B cell (primary cell): Measurements from ENCODE around the gene BABAM2. TPM values are rescaled to one million over a fixed set of nuclear protein-coding genes. Genes with fewer than 3 reads are reported as not detected.

Experiments used
- ATAC-seq: fragments of 200-7000 bp; cut with Tn5 transposase; one replicate; pipeline ENCODE4 v1.10.0; 2021; ENCODE audit warnings: low read depth, mild to moderate bottlenecking, moderate number of reproducible peaks, moderate library complexity
- CTCF ChIA-PET: fragments of 350-600 bp; sonication (Branson Sonifier 250); formaldehyde crosslinking; loops from one replicate; lab custom pipeline; 2021; ENCODE audit warnings: antibody characterized with exemption, inconsistent platforms; lab: Charles Lee
- POLR2A ChIA-PET: fragments of 350-600 bp; sonication (Branson Sonifier 250); formaldehyde crosslinking; loops from one replicate; lab custom pipeline; 2021; ENCODE audit warnings: antibody characterized with exemption; lab: Charles Lee
- DNase-seq: peaks from one replicate; pipeline ENCODE4 v3.0.0; 2013
- H2AFZ ChIP-seq: 2 replicates; pipeline ENCODE4 v1.6.1; 2012; ENCODE audit warnings: mild to moderate bottlenecking, low read depth, low read length; ENCODE audit not compliant: insufficient read depth, poor library complexity, severe bottlenecking
- H3K27ac ChIP-seq, 2 donors: 1 replicate in 1 of 2; 2 replicates in 1 of 2; pipeline ENCODE4 v1.5.1; 2012 to 2013; ENCODE audit warnings: low read length in 2 of 2, mild to moderate bottlenecking in 2 of 2, moderate library complexity in 1 of 2
- H3K27me3 ChIP-seq, 4 experiments: fragments of 200-600 bp in 1 of 4; sonication (generic) in 1 of 4; replicated peaks in 1 of 4; 1 replicate in 2 of 4; 2 replicates in 2 of 4; pipeline versions ENCODE4 v1.6.1 to v1.7.0; 2013 to 2016; ENCODE audit warnings: low read length in 3 of 4, mild to moderate bottlenecking in 2 of 4, mixed read lengths in 1 of 4, moderate library complexity in 1 of 4; ENCODE audit not compliant: insufficient read depth in 4 of 4, control insufficient read depth in 3 of 4; ENCODE audit errors: control extremely low read depth in 1 of 4
- H3K36me3 ChIP-seq, 2 experiments: replicated peaks in 1 of 2; 1 replicate in 1 of 2; 2 replicates in 1 of 2; pipeline versions ENCODE4 v1.6.1 to v1.7.1; 2013; ENCODE audit warnings: low read length in 1 of 2; ENCODE audit not compliant: insufficient read depth in 2 of 2, control insufficient read depth in 1 of 2; ENCODE audit errors: control extremely low read depth in 1 of 2, extremely low read depth in 1 of 2
- H3K4me1 ChIP-seq, 2 donors: fragments of 200-600 bp in 1 of 2; sonication (generic) in 1 of 2; 1 replicate in 1 of 2; 2 replicates in 1 of 2; pipeline versions ENCODE4 v1.5.1 to v1.6.1; 2013 to 2017; ENCODE audit warnings: low read length in 2 of 2; ENCODE audit not compliant: control insufficient read depth in 2 of 2, insufficient read depth in 2 of 2
- H3K4me2 ChIP-seq: replicated peaks from 2 replicates; pipeline ENCODE3; 2012; ENCODE audit warnings: mild to moderate bottlenecking, low read depth, low read length; ENCODE audit not compliant: poor library complexity, severe bottlenecking
- H3K4me3 ChIP-seq, 5 experiments: fragments of 200-600 bp in 1 of 5; sonication (generic) in 1 of 5; 1 replicate in 3 of 5; 2 replicates in 2 of 5; pipeline versions ENCODE4 v1.5.1 to v1.7.0; 2011 to 2016; ENCODE audit warnings: low read length in 4 of 5, mild to moderate bottlenecking in 4 of 5, low read depth in 2 of 5, control low read depth in 1 of 5, moderate library complexity in 1 of 5; ENCODE audit not compliant: insufficient read depth in 1 of 5; ENCODE audit errors: control extremely low read depth in 1 of 5, extremely low read depth in 1 of 5
- H3K79me2 ChIP-seq: fragments of 200-600 bp; sonication (generic); one replicate; pipeline ENCODE4 v1.6.0; 2016; ENCODE audit warnings: low read length; ENCODE audit not compliant: control insufficient read depth, insufficient read depth
- H3K9ac ChIP-seq: fragments of 200-600 bp; sonication (generic); 2 replicates; pipeline ENCODE4 v1.6.1; 2017; ENCODE audit warnings: mild to moderate bottlenecking, low read length, moderate library complexity
- H3K9me3 ChIP-seq, 3 donors: one replicate each; pipeline versions ENCODE4 v1.6.1 to v1.7.1; 2013; ENCODE audit warnings: low read length in 2 of 3; ENCODE audit not compliant: control insufficient read depth in 2 of 3, insufficient read depth in 1 of 3; ENCODE audit errors: control extremely low read depth in 1 of 3
- H4K20me1 ChIP-seq: 2 replicates; pipeline ENCODE4 v1.6.0; 2012; ENCODE audit warnings: mild to moderate bottlenecking, low read length; ENCODE audit not compliant: insufficient read depth, control insufficient read depth, poor library complexity, severe bottlenecking
- H3K27ac Mint-ChIP-seq: one replicate; pipeline ENCODE4 v1.8.0; 2021; ENCODE audit warnings: mixed read lengths
- H3K27me3 Mint-ChIP-seq: one replicate; pipeline ENCODE4 v1.8.0; 2021; ENCODE audit warnings: mixed read lengths
- H3K4me1 Mint-ChIP-seq: one replicate; pipeline ENCODE4 v1.8.0; 2021; ENCODE audit warnings: mixed read lengths
- H3K4me3 Mint-ChIP-seq: one replicate; pipeline ENCODE4 v1.8.0; 2021; ENCODE audit warnings: mixed read lengths
- H3K9me3 Mint-ChIP-seq: one replicate; pipeline ENCODE4 v1.8.0; 2022; ENCODE audit warnings: mixed read lengths; ENCODE audit not compliant: insufficient read depth
- EZH2 ChIP-seq: IDR thresholded peaks from 2 replicates; pipeline ENCODE4 v1.6.1; 2012; ENCODE audit warnings: borderline replicate concordance, low read depth, mild to moderate bottlenecking, moderate library complexity, low read length; ENCODE audit not compliant: insufficient read depth, poor library complexity, severe bottlenecking
- WGBS: methylation state at CpG from one replicate; pipeline ENCODE4 v1.1.5; 2013; ENCODE audit warnings: missing lambda C conversion rate; ENCODE audit not compliant: insufficient coverage; 5-methylcytosine and 5-hydroxymethylcytosine counted together
- intact Hi-C: fragments of 100-400 bp; cut with micrococcal nuclease; formaldehyde crosslinking; loops from one replicate; pipeline ENCODE4 v1.10.0; 2022
- polyA plus RNA-seq: library from polyadenylated mRNA; depleted of rRNA; stranded (reverse); fragments of >200 nt; gene quantifications from 2 replicates; pipeline ENCODE4 v1.2.3, GENCODE V29; 2012
- total RNA-seq, 2 donors: library from RNA; stranded (reverse); fragments of 120-200 nt in 1 of 2; gene quantifications; 1 replicate in 1 of 2; 2 replicates in 1 of 2; pipeline versions ENCODE4 v1.2.3 to v1.2.4, GENCODE V29; 2013 to 2022
- TF ChIP-seq, protein P1 (sequence below): fragments of 200-600 bp; IDR thresholded peaks from one replicate; pipeline ENCODE4 v1.8.0; 2022; ENCODE audit warnings: antibody characterized with exemption, mild to moderate bottlenecking

The BABAM2 gene
- total and polyA plus RNA-seq, 2 donors (not counting 1 experiment from before 2014, with no cell fraction given) = 22.3 to 69.6 TPM

DNA sequence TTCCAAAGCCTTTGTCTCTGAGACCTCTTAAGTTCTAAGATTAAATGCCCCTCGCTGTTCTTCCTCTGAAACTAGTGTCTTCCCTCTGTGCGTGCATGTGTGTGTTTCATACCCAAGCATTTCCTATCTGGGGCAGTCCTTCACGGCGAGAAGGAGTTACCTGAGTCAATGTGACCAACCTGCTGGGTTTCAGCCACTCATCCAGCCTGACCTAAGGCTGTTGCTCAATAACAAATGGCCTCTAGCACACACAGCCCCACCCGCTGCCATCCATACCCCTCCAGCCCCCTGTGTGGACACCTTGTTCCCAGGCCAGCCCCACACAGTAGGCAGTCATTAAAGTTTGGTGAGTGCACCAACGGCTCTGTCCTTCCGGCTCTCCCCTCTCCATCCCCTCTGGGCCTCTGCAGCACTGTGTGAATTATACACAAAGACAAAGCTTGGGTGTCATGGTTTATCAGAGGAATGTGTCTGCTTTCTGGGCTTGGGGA lies 448.3 kb downstream of the BABAM2 start:
- H3K9me3 Mint-ChIP-seq = no peaks in the 10 kb centered on the region
- no peaks in the 10 kb centered on the region for H3K27me3 Mint-ChIP-seq
- ChIA-PET POLR2A (no interaction called here), CTCF (no interaction called here)
- H3K79me2 ChIP-seq = no peaks in the 10 kb centered on the region
- H2AFZ ChIP-seq = no peak overlapping the region
- H3K27ac ChIP-seq = no peak overlapping the region
- no peaks in the 10 kb centered on the region for H3K9me3 ChIP-seq
- no peaks in the 10 kb centered on the region for H3K27me3 ChIP-seq
- no peak overlapping the region for H3K9ac ChIP-seq
- ATAC-seq (no peak), DNase-seq (no peak)
- H3K4me2 ChIP-seq = no peak overlapping the region
- no peaks in the 10 kb centered on the region for H3K36me3 ChIP-seq
- no peaks in the 10 kb centered on the region for H3K4me1 Mint-ChIP-seq
- no peaks in the 10 kb centered on the region for H4K20me1 ChIP-seq
- TF ChIP-seq, protein P1, sequence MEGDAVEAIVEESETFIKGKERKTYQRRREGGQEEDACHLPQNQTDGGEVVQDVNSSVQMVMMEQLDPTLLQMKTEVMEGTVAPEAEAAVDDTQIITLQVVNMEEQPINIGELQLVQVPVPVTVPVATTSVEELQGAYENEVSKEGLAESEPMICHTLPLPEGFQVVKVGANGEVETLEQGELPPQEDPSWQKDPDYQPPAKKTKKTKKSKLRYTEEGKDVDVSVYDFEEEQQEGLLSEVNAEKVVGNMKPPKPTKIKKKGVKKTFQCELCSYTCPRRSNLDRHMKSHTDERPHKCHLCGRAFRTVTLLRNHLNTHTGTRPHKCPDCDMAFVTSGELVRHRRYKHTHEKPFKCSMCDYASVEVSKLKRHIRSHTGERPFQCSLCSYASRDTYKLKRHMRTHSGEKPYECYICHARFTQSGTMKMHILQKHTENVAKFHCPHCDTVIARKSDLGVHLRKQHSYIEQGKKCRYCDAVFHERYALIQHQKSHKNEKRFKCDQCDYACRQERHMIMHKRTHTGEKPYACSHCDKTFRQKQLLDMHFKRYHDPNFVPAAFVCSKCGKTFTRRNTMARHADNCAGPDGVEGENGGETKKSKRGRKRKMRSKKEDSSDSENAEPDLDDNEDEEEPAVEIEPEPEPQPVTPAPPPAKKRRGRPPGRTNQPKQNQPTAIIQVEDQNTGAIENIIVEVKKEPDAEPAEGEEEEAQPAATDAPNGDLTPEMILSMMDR = no peak
- TF ChIP-seq EZH2 = no peak
- 97% methylated on average over 7 of the region's 7 CpGs for WGBS
- intact Hi-C loops = no loop called here
- no peak overlapping the region for H3K4me3 ChIP-seq
- H3K27ac Mint-ChIP-seq = no peak overlapping the region
- no peak overlapping the region for H3K4me3 Mint-ChIP-seq
- no peaks in the 10 kb centered on the region for H3K4me1 ChIP-seq

DNA sequence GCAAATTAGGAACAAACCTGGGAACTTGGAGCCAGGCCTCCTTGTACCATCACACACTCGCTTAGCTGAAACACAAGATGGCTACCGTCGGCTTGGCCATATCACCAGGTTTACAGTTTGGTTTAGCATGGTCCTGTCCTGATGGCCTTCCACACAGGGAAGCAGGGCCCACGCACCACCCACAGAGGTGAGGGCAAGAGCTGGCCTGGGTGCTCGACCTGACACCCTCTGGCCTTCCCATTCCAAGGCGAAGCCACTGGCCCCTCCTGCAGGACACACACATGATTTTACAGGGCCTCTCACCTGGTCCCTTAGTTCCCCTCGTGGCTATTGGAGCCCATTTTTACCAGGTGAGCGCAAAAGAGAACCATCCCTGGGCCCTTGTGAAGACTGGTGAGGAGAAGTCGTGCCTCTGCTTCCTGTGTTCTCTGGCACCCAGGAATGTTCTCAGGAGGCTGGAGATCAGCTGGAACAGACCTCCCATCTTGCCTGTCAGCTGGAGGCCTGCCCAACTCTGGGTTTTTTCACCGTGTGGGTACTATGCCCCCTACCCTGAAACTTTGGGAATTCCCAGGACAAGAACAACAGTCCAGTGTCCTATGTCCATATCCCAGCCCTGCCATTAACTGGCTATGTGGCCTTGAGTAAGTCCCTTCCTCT lies 449.1 kb downstream of the BABAM2 start:
- H3K9ac ChIP-seq = no peak overlapping the region
- intact Hi-C loops = no loop called here
- POLR2A ChIA-PET = interaction anchor here (0.7 kb wide), 1 partner anchor 12 kb away, joined by 3 read pairs; no protein-coding TSS in a partner anchor
- H3K27me3 Mint-ChIP-seq = no peaks in the 10 kb centered on the region
- 93% methylated on average over 9 of the region's 10 CpGs for WGBS
- no peaks in the 10 kb centered on the region for H3K9me3 Mint-ChIP-seq
- H2AFZ ChIP-seq = no peak overlapping the region
- no peak overlapping the region for H3K27ac ChIP-seq
- no peak for DNase-seq
- H3K4me2 ChIP-seq = no peak overlapping the region
- no peak overlapping the region for H3K4me3 Mint-ChIP-seq
- H3K4me1 Mint-ChIP-seq = no peaks in the 10 kb centered on the region
- no peaks in the 10 kb centered on the region for H3K9me3 ChIP-seq
- CTCF ChIA-PET = no interaction called here
- no peaks in the 10 kb centered on the region for H3K27me3 ChIP-seq
- no peak overlapping the region for H3K27ac Mint-ChIP-seq
- H3K4me3 ChIP-seq = no peak overlapping the region
- TF ChIP-seq, protein P1 = no peak
- no peak for TF ChIP-seq EZH2
- H4K20me1 ChIP-seq = no peaks in the 10 kb centered on the region
- H3K79me2 ChIP-seq = no peaks in the 10 kb centered on the region
- H3K4me1 ChIP-seq = no peaks in the 10 kb centered on the region
- no peaks in the 10 kb centered on the region for H3K36me3 ChIP-seq
- no peak for ATAC-seq
